Loucy (cell line): ENCODE data around the gene TBR1.

Source experiments
- EZH2phosphoT487 ChIP-seq: fragments of 200-600 bp; IDR thresholded peaks from 2 replicates; pipeline ENCODE4 v1.6.1; 2018; ENCODE audit warnings: antibody characterized with exemption, mild to moderate bottlenecking, moderate library complexity, borderline replicate concordance
- TF ChIP-seq, protein P1 (sequence below): fragments of 200-600 bp; sonication (generic); conservative IDR thresholded peaks from 2 replicates; pipeline ENCODE4 v1.5.1; 2014; ENCODE audit warnings: mild to moderate bottlenecking, antibody characterized with exemption, low read length

DNA sequence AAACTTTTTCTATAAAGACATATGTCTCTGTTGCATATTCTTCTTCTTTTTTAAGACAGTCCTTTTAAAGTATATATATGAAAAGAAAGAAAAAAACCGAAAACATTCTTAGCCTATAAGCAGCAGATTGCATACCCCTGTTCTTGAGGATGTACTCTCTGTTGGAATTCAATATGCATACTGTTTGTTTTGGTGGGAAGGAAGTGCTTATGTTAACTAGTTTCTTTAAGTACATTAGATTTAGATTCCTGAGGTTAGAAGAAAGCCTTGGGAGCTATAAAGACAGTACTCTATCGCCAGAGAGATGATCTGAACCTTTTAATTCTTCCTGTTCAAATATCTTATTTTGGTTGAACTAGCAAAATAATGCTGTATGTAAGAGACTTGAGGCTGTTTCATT lies 46.8 kb upstream of the TBR1 start:
- TF ChIP-seq, protein P1, sequence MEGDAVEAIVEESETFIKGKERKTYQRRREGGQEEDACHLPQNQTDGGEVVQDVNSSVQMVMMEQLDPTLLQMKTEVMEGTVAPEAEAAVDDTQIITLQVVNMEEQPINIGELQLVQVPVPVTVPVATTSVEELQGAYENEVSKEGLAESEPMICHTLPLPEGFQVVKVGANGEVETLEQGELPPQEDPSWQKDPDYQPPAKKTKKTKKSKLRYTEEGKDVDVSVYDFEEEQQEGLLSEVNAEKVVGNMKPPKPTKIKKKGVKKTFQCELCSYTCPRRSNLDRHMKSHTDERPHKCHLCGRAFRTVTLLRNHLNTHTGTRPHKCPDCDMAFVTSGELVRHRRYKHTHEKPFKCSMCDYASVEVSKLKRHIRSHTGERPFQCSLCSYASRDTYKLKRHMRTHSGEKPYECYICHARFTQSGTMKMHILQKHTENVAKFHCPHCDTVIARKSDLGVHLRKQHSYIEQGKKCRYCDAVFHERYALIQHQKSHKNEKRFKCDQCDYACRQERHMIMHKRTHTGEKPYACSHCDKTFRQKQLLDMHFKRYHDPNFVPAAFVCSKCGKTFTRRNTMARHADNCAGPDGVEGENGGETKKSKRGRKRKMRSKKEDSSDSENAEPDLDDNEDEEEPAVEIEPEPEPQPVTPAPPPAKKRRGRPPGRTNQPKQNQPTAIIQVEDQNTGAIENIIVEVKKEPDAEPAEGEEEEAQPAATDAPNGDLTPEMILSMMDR: no peak
- no peak for TF ChIP-seq EZH2phosphoT487
